Ascending aorta (tissue), 2 donors: ENCODE results near the gene STX3. TPM values are rescaled to one million over a fixed set of nuclear protein-coding genes. Genes with fewer than 3 reads are reported as not detected.
"Not testable (repeated sequence)": the region's sequence is repeated elsewhere in the genome, so short reads cannot be mapped to it uniquely, and the experiment has no call there.

ENCODE experiments used
- DNase-seq, 2 donors: peaks; one replicate each; pipeline ENCODE4 v3.0.0-alpha.2; 2019; ENCODE audit warnings: low spot score in 2 of 2
- H3K27ac ChIP-seq, 2 donors: fragments of 200-600 bp; sonication (generic); one replicate each; pipeline ENCODE4 v1.5.1; 2016 to 2017; ENCODE audit warnings: mild to moderate bottlenecking in 1 of 2
- H3K27me3 ChIP-seq: fragments of 200-600 bp; sonication (generic); one replicate; pipeline ENCODE4 v1.5.1; 2017
- H3K36me3 ChIP-seq, 2 donors: fragments of 200-600 bp; sonication (generic); one replicate each; pipeline ENCODE4 v1.5.1; 2016
- H3K4me1 ChIP-seq, 2 donors: fragments of 200-600 bp; sonication (generic); one replicate each; pipeline ENCODE4 v1.5.1; 2016 to 2017; ENCODE audit warnings: mild to moderate bottlenecking in 1 of 2
- H3K4me3 ChIP-seq, 2 donors: fragments of 200-600 bp; sonication (generic); one replicate each; pipeline ENCODE4 v1.5.1; 2016 to 2017; ENCODE audit warnings: mild to moderate bottlenecking in 1 of 2
- H3K9me3 ChIP-seq, 2 donors: fragments of 200-600 bp; sonication (generic); one replicate each; pipeline ENCODE4 v1.5.1; 2016
- intact Hi-C: fragments of 100-400 bp; cut with DNase I; formaldehyde crosslinking; loops from one replicate; pipeline ENCODE4 v1.15.1; 2023
- total RNA-seq: library from RNA; depleted of rRNA; stranded (reverse); fragments of >200 nt; gene quantifications from one replicate; pipeline ENCODE4 v1.1.0, GENCODE V29; 2016
- TF ChIP-seq, protein P1 (sequence below), 3 experiments: fragments of 200-600 bp in 2 of 3; fragments of 450-650 bp in 1 of 3; sonication (generic) in 2 of 3; IDR thresholded peaks; one replicate each; pipeline ENCODE4 v1.5.1; 2016 to 2019; ENCODE audit warnings: antibody characterized with exemption in 3 of 3, mild to moderate bottlenecking in 1 of 3, moderate library complexity in 1 of 3

STX3 gene
- total RNA-seq, 1 donor from 2014 or later, result 18.0 TPM

- TF ChIP-seq, protein P1, sequence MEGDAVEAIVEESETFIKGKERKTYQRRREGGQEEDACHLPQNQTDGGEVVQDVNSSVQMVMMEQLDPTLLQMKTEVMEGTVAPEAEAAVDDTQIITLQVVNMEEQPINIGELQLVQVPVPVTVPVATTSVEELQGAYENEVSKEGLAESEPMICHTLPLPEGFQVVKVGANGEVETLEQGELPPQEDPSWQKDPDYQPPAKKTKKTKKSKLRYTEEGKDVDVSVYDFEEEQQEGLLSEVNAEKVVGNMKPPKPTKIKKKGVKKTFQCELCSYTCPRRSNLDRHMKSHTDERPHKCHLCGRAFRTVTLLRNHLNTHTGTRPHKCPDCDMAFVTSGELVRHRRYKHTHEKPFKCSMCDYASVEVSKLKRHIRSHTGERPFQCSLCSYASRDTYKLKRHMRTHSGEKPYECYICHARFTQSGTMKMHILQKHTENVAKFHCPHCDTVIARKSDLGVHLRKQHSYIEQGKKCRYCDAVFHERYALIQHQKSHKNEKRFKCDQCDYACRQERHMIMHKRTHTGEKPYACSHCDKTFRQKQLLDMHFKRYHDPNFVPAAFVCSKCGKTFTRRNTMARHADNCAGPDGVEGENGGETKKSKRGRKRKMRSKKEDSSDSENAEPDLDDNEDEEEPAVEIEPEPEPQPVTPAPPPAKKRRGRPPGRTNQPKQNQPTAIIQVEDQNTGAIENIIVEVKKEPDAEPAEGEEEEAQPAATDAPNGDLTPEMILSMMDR (IDR thresholded peaks at IDR 0.05), result no peak
- Histone ChIP-seq H3K4me3 (peak overlapping the region; percentile 77 to 91), H3K4me1 (peaks cover 0 to 12% of the 10 kb centered on the region in 2 donors), H3K27ac (peak overlapping the region; percentile 75 to 81), H3K27me3 (no peaks in the 10 kb centered on the region), H3K9me3 (no peaks in the 10 kb centered on the region), H3K36me3 (peaks cover 13 to 22% of the 10 kb centered on the region in 2 donors)
- intact Hi-C loops, result no loop called here
- DNase-seq, result no peak
These were observed 55.7 kb downstream of the STX3 start for GRCh38 chr11:59810911-59811259.

DNA sequence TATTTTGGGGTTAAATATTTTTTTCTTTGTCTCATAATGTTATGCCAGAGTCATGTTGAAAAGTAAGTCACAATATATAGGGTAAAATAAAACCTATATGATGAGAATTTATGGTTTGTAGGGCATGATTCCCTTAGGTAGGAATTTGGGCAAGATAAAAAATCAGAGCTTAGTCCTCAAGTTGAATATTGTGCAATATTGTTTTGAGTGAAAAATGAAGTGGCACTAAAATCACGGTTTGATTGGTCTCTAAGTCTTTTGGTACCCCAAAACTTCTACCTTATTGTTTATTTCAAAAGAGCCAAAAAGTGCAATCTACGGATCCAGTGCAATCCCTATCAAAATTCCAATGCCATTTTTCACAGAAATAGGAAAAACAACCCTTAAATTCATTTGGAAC, 57.0 kb downstream of the STX3 start:
- H3K4me3 ChIP-seq, result no peak overlapping the region
- no peaks in the 10 kb centered on the region for H3K27me3 ChIP-seq
- TF ChIP-seq, protein P1 (IDR thresholded peaks at IDR 0.05), result no peak
- DNase-seq, result no peak
- no peaks in the 10 kb centered on the region for H3K9me3 ChIP-seq
- peaks cover 2 to 9% of the 10 kb centered on the region in 2 donors for H3K36me3 ChIP-seq
- H3K27ac ChIP-seq, result no peak overlapping the region
- H3K4me1 ChIP-seq, result peaks cover 0 to 12% of the 10 kb centered on the region in 2 donors
- intact Hi-C loops, result no loop called here

- TF ChIP-seq, protein P1 (IDR thresholded peaks at IDR 0.05), result no peak
- H3K27me3 ChIP-seq, result no peaks in the 10 kb centered on the region
These were observed 58.2 kb downstream of the STX3 start for GRCh38 chr11:59813364-59813763.

GRCh38 chr11:59814021-59814420, 58.8 kb downstream of the STX3 start:
- Histone ChIP-seq H3K27ac (no peak overlapping the region), H3K27me3 (no peaks in the 10 kb centered on the region), H3K36me3 (no peaks in the 10 kb centered on the region), H3K4me1 (peaks cover 0 to 12% of the 10 kb centered on the region in 2 donors), H3K9me3 (no peaks in the 10 kb centered on the region), H3K4me3 (no peak overlapping the region)
- intact Hi-C loops, result no loop called here
- TF ChIP-seq, protein P1 (IDR thresholded peaks at IDR 0.05), result no peak
- no peak for DNase-seq

More at GRCh38 chr11:59813364-59813763, 58.2 kb downstream of the STX3 start:
- Histone ChIP-seq H3K27ac (no peak overlapping the region), H3K36me3 (no peaks in the 10 kb centered on the region), H3K4me1 (peaks cover 0 to 12% of the 10 kb centered on the region in 2 donors), H3K4me3 (no peak overlapping the region), H3K9me3 (no peaks in the 10 kb centered on the region)
- DNase-seq, result no peak
- intact Hi-C loops, result no loop called here

DNA sequence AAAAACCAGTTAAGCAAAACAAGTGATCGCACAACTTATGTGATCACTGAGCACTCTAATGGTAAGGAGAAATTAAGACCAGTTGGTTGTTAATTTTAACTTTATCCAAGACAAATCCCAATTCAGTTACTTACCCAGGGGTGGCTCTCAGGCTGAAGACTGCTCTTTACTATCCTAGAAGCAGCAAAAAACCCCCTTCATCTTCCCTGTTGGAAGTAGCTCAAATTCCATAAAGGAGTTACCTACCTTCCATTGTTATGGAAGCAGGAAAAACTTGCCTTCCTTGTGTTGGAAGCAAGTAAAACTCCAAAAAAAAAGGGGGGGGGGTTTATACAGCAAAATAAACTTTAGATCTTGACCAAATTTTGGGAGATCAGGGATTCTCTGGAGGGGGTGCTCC, 60.6 kb downstream of the STX3 start:
- Histone ChIP-seq H3K27me3 (no peaks in the 10 kb centered on the region), H3K27ac (no peak overlapping the region), H3K4me3 (no peak overlapping the region), H3K9me3 (no peaks in the 10 kb centered on the region), H3K36me3 (no peaks in the 10 kb centered on the region), H3K4me1 (peaks cover 0 to 3% of the 10 kb centered on the region in 2 donors)
- DNase-seq, result no peak
- TF ChIP-seq, protein P1 (IDR thresholded peaks at IDR 0.05), result no peak
- intact Hi-C loops, result no loop called here

- H3K9me3 ChIP-seq, H3K4me3 ChIP-seq, H3K4me1 ChIP-seq, intact Hi-C loops, H3K27me3 ChIP-seq, H3K27ac ChIP-seq, H3K36me3 ChIP-seq, DNase-seq: not testable (repeated sequence)
These were observed 61.3 kb downstream of the STX3 start for GRCh38 chr11:59816434-59816833.
